ENCODE measurements around the gene GANC.
A peak's percentile ranks its signal among the peaks of the same experiment; 100 is the strongest.

The GANC gene

DNA sequence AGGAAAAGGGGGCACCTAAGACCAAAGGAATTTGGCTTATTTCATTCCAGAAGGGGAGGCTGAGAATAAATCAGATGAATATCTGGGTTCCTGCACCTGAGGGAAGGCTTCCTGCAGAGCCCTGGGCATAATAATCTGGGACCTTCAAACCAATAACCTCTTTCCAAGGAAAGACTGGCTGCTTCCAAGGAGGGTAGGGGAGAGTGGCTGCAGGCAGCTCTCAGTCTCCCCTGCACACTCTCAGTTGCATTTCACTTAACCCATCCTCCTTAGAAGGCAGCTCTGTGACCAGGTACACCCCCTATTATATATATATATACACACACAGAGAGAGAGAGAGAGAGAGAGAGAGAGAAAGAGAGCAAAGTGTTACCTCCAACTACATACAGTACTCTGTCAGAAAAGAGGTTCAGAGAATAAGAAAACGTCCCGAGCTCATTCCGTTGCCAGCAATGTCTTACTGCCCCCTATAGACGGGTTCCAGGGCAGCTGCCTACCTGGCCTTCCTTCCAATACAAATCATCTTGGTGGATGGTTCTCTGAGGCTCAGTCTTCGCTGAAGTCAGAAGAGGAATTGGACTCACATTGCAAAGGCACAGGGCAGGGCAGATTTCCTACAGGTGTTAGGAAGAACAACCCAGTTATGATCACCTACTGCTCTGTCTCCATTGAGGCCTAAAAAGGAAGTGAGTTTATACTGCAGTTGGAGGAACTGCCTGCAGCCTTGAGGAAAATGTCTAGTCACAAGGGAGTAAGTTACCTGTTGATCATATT lies 112.4 kb downstream of the GANC start:
- Histone ChIP-seq H2AFZ (ENCODE audit: low read length) (no peak overlapping the region), H3K4me3 (ENCODE audit: low read length) (no peak overlapping the region), H3K36me3 (replicated peaks; ENCODE audit: insufficient read depth, low read length) (no peaks in the 10 kb centered on the region), H3K27ac (ENCODE audit: low read length) (no peak overlapping the region), H3K9me2 (replicated peaks; ENCODE audit: insufficient read depth, low read length) (no peaks in the 10 kb centered on the region), H4K20me1 (ENCODE audit: insufficient read depth, low read length) (no peaks in the 10 kb centered on the region), H3K4me1 (ENCODE audit: low read length) (no peaks in the 10 kb centered on the region), H3K27me3 (replicated peaks; ENCODE audit: insufficient read depth, low read length) (no peaks in the 10 kb centered on the region), H3K4me2 (ENCODE audit: low read depth, low read length) (no peak overlapping the region), H3F3A (ENCODE audit: insufficient read depth, low read length) (no peaks in the 10 kb centered on the region), H3K9ac (ENCODE audit: low read length) (no peak overlapping the region), H3K79me2 (ENCODE audit: low read length) (no peaks in the 10 kb centered on the region), H3K9me3 (replicated peaks; ENCODE audit: insufficient read depth, low read length) (no peaks in the 10 kb centered on the region)
- peak; percentile 18 for DNase-seq
- TF ChIP-seq, protein P1, sequence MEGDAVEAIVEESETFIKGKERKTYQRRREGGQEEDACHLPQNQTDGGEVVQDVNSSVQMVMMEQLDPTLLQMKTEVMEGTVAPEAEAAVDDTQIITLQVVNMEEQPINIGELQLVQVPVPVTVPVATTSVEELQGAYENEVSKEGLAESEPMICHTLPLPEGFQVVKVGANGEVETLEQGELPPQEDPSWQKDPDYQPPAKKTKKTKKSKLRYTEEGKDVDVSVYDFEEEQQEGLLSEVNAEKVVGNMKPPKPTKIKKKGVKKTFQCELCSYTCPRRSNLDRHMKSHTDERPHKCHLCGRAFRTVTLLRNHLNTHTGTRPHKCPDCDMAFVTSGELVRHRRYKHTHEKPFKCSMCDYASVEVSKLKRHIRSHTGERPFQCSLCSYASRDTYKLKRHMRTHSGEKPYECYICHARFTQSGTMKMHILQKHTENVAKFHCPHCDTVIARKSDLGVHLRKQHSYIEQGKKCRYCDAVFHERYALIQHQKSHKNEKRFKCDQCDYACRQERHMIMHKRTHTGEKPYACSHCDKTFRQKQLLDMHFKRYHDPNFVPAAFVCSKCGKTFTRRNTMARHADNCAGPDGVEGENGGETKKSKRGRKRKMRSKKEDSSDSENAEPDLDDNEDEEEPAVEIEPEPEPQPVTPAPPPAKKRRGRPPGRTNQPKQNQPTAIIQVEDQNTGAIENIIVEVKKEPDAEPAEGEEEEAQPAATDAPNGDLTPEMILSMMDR (IDR thresholded peaks at IDR 0.05; ENCODE audit: low read length): peak; percentile 65
- TF ChIP-seq EZH2phosphoT487 (IDR thresholded peaks at IDR 0.05; ENCODE audit: low read length): no peak

DNA sequence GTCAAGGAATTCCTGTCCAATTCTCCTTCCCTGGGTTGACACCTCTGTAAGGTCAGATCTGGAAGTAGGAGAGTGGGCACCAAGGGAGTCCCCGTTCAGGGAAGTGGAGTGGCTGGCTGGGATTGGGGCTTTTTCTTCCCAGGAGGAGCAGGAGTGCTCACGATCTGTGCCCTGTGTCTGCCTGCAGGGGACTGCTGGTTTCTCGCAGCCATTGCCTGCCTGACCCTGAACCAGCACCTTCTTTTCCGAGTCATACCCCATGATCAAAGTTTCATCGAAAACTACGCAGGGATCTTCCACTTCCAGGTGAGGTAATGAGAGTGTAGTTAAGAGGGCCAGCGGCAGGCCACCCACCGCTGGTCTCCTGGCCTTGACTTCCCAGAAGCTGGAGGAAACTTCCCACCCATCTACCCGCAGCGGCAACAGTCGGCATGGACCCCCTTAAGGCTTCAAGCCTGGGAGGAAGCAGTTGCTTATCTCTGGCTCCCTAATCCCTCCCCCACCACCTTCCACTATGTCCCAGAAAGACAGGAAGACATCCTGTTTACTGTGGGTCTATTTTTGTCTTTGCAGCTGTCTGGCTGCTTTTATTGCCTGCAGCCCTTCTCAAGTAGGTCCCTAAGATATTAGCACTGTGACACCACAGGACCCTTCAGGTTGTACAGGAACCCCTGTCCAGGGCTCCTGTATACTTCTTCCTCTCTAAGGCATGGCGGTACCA lies 113.1 kb downstream of the GANC start:
- no peak for DNase-seq
- Histone ChIP-seq H3K27ac (ENCODE audit: low read length) (no peak overlapping the region), H3K4me2 (ENCODE audit: low read depth, low read length) (no peak overlapping the region), H3K9ac (ENCODE audit: low read length) (no peak overlapping the region), H3K27me3 (replicated peaks; ENCODE audit: insufficient read depth, low read length) (no peaks in the 10 kb centered on the region), H3K4me1 (ENCODE audit: low read length) (no peaks in the 10 kb centered on the region), H3F3A (ENCODE audit: insufficient read depth, low read length) (no peaks in the 10 kb centered on the region), H3K79me2 (ENCODE audit: low read length) (no peaks in the 10 kb centered on the region), H3K9me3 (replicated peaks; ENCODE audit: insufficient read depth, low read length) (no peaks in the 10 kb centered on the region), H3K4me3 (ENCODE audit: low read length) (no peak overlapping the region), H2AFZ (ENCODE audit: low read length) (no peak overlapping the region), H4K20me1 (ENCODE audit: insufficient read depth, low read length) (no peaks in the 10 kb centered on the region), H3K36me3 (replicated peaks; ENCODE audit: insufficient read depth, low read length) (no peaks in the 10 kb centered on the region), H3K9me2 (replicated peaks; ENCODE audit: insufficient read depth, low read length) (no peaks in the 10 kb centered on the region)
- TF ChIP-seq EZH2 (optimal IDR thresholded peaks at IDR 0.05; ENCODE audit: low read depth, low read length) (no peak), EZH2phosphoT487 (IDR thresholded peaks at IDR 0.05; ENCODE audit: low read length) (no peak)
- TF ChIP-seq, protein P1 (IDR thresholded peaks at IDR 0.05; ENCODE audit: low read length): no peak

DNA sequence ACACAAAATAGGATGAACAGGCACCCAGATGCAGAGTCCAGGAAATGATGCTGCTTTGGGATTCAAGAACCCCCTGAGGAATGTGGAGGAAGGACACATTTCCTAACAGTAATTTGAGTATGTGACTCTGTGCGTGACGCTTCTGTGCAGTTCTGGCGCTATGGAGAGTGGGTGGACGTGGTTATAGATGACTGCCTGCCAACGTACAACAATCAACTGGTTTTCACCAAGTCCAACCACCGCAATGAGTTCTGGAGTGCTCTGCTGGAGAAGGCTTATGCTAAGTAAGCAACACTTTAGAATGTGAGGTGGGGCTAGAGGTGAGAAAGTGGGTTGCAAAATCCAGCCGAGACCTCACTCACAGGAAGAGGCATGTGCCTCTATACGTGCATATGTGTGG lies 114.6 kb downstream of the GANC start:
- Histone ChIP-seq H3K27ac (ENCODE audit: low read length) (no peak overlapping the region), H3K27me3 (replicated peaks; ENCODE audit: insufficient read depth, low read length) (no peaks in the 10 kb centered on the region)

More for the DNA sequence above, 114.6 kb downstream of the GANC start:
- Histone ChIP-seq H3K9ac (ENCODE audit: low read length) (no peak overlapping the region), H3K79me2 (ENCODE audit: low read length) (no peaks in the 10 kb centered on the region), H3K4me2 (ENCODE audit: low read depth, low read length) (no peak overlapping the region), H2AFZ (ENCODE audit: low read length) (no peak overlapping the region), H3K36me3 (replicated peaks; ENCODE audit: insufficient read depth, low read length) (no peaks in the 10 kb centered on the region), H3K4me1 (ENCODE audit: low read length) (no peaks in the 10 kb centered on the region), H3F3A (ENCODE audit: insufficient read depth, low read length) (no peaks in the 10 kb centered on the region), H3K4me3 (ENCODE audit: low read length) (no peak overlapping the region), H3K9me2 (replicated peaks; ENCODE audit: insufficient read depth, low read length) (no peaks in the 10 kb centered on the region), H4K20me1 (ENCODE audit: insufficient read depth, low read length) (no peaks in the 10 kb centered on the region), H3K9me3 (replicated peaks; ENCODE audit: insufficient read depth, low read length) (no peaks in the 10 kb centered on the region)
- DNase-seq: no peak
- TF ChIP-seq, protein P1 (IDR thresholded peaks at IDR 0.05; ENCODE audit: low read length): no peak
- no peak for TF ChIP-seq EZH2phosphoT487 (IDR thresholded peaks at IDR 0.05; ENCODE audit: low read length)

Measured in MM.1S (cell line).